Suprapubic skin (tissue), 4 donors: ENCODE measurements around the gene GAS7. TPM values are rescaled to one million over a fixed set of nuclear protein-coding genes. Genes with fewer than 3 reads are reported as not detected.

Experiments
- DNase-seq, 2 donors: peaks; one replicate each; pipeline ENCODE4 v3.0.0-alpha.2; 2019; ENCODE audit warnings: low spot score in 2 of 2
- H3K27ac ChIP-seq: fragments of 200-600 bp; sonication (generic); one replicate; pipeline ENCODE4 v1.5.1; 2019
- H3K27me3 ChIP-seq: fragments of 200-600 bp; sonication (generic); one replicate; pipeline ENCODE4 v1.5.1; 2019
- H3K36me3 ChIP-seq: fragments of 200-600 bp; sonication (generic); one replicate; pipeline ENCODE4 v1.5.1; 2019
- H3K4me1 ChIP-seq: fragments of 200-600 bp; sonication (generic); one replicate; pipeline ENCODE4 v1.5.1; 2019
- H3K4me3 ChIP-seq: fragments of 200-600 bp; sonication (generic); one replicate; pipeline ENCODE4 v1.5.1; 2019; ENCODE audit warnings: mild to moderate bottlenecking
- H3K9me3 ChIP-seq: fragments of 200-600 bp; sonication (generic); one replicate; pipeline ENCODE4 v1.5.1; 2019
- EP300 ChIP-seq: sonication (generic); formaldehyde crosslinking; IDR thresholded peaks from one replicate; pipeline ENCODE4 v1.6.1; 2017; ENCODE audit warnings: antibody characterized with exemption
- POLR2A ChIP-seq, 2 donors: fragments of 450-650 bp; IDR thresholded peaks; one replicate each; pipeline ENCODE4 v1.6.1; 2017; ENCODE audit warnings: antibody characterized with exemption in 2 of 2, mild to moderate bottlenecking in 2 of 2, moderate library complexity in 2 of 2
- POLR2AphosphoS5 ChIP-seq, 3 donors: sonication (generic); formaldehyde crosslinking; IDR thresholded peaks; one replicate each; pipeline ENCODE4 v1.6.1; 2017; ENCODE audit warnings: antibody characterized with exemption in 3 of 3
- WGBS: methylation state at CpG from one replicate; pipeline ENCODE4 v1.1.5; 2018; 5-methylcytosine and 5-hydroxymethylcytosine counted together
- total RNA-seq, 4 donors: library from RNA; depleted of rRNA; stranded (reverse); fragments of >200 nt; gene quantifications; one replicate each; pipeline ENCODE4 v1.1.0, GENCODE V29; 2016
- TF ChIP-seq, protein P1 (sequence below), 2 donors: fragments of 200-600 bp in 1 of 2; fragments of 450-650 bp in 1 of 2; sonication (generic) in 1 of 2; IDR thresholded peaks; one replicate each; pipeline ENCODE4 v1.5.1; 2016 to 2019; ENCODE audit warnings: antibody characterized with exemption in 2 of 2, mild to moderate bottlenecking in 1 of 2, moderate library complexity in 1 of 2

The GAS7 gene
- total RNA-seq, 4 donors from 2014 or later, result 45.7 to 106 (median 74.2) TPM

DNA sequence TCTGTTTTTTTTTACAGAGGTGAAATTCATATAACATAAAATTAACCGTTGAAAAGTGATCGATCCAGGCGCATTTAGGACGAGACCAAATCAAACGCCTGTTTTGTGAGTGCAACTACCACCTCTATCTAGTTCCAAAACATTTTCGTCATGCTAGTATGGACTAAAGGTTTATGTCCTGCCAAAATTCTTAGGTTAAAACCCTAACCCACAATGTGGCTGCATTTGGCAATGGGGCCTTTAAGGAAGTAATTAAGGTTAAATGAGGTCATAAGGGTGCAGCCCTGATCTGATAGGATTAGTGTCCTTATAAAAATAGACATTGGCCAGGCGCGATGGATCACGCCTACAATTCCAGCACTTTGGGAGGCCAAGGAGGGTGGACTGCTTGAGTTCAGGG, 260.5 kb downstream of the GAS7 start:
- peak overlapping the region; percentile 30 for H3K27ac ChIP-seq
- peaks cover 38% of the 10 kb centered on the region for H3K36me3 ChIP-seq
- H3K4me1 ChIP-seq, result peaks cover 24% of the 10 kb centered on the region
- no peaks in the 10 kb centered on the region for H3K9me3 ChIP-seq
- no peak for DNase-seq
- TF ChIP-seq EP300 (no peak), POLR2A (IDR thresholded peaks at IDR 0.05) (no peak), POLR2AphosphoS5 (IDR thresholded peaks at IDR 0.05) (no peak)
- TF ChIP-seq, protein P1, sequence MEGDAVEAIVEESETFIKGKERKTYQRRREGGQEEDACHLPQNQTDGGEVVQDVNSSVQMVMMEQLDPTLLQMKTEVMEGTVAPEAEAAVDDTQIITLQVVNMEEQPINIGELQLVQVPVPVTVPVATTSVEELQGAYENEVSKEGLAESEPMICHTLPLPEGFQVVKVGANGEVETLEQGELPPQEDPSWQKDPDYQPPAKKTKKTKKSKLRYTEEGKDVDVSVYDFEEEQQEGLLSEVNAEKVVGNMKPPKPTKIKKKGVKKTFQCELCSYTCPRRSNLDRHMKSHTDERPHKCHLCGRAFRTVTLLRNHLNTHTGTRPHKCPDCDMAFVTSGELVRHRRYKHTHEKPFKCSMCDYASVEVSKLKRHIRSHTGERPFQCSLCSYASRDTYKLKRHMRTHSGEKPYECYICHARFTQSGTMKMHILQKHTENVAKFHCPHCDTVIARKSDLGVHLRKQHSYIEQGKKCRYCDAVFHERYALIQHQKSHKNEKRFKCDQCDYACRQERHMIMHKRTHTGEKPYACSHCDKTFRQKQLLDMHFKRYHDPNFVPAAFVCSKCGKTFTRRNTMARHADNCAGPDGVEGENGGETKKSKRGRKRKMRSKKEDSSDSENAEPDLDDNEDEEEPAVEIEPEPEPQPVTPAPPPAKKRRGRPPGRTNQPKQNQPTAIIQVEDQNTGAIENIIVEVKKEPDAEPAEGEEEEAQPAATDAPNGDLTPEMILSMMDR (IDR thresholded peaks at IDR 0.05), result no peak
- WGBS, result 84% methylated on average over 9 of the region's 9 CpGs
- no peaks in the 10 kb centered on the region for H3K27me3 ChIP-seq
- H3K4me3 ChIP-seq, result no peak overlapping the region

DNA sequence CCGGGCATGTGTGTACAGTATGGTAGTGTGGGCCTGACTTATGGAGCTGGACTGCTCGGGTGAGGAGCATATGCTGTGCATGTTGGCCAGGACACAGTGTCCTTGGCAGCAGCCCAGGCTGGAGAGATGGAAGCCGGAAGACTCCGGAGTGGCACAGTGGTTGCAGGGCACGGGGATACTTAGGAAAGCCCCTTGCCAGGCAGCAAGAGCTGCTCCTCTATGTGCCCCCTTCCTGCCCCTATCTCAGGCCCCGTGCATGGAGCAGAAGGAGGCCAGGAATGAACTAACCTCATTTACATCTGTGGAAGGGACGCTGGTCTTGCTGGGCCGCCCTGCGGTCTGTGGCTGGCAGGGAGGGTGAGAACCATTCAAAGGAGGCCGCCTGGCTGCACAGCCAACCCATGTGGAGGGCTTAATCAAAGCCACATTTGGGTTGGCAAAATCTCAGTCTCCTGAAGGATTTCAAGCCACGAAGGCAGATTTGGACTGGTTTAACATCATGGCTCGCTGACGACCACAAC, 261.1 kb downstream of the GAS7 start:
- Histone ChIP-seq H3K36me3 (peaks cover 38% of the 10 kb centered on the region), H3K9me3 (no peaks in the 10 kb centered on the region), H3K4me3 (no peak overlapping the region), H3K27ac (peak overlapping the region; percentile 30), H3K27me3 (no peaks in the 10 kb centered on the region), H3K4me1 (peaks cover 24% of the 10 kb centered on the region)
- TF ChIP-seq POLR2AphosphoS5 (IDR thresholded peaks at IDR 0.05), result peak in 1 of 3 donors; percentile 28
- no peak for TF ChIP-seq EP300
- peak; percentile 81 to 89 for DNase-seq
- WGBS, result 60% methylated on average over 9 of the region's 13 CpGs

DNA sequence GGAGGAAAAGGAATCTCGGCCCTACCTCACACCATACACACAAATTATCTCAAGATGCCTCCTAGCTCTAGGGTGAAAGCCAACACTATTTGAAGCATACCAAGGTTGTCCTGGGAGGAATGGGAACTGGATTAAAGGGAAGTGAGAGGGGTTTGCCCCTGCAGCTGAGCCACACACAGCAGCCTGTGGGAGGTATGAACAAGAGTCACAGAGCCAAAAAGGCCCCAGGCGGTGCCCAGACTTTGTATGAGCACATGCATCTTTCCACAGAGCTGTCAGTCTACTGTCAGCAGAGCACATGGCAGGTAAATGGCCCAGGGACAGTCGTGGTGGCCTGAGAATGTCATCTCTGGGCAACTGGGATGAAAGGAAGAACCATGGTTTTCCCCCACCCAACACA, 262.3 kb downstream of the GAS7 start:
- Histone ChIP-seq H3K4me1 (peaks cover 24% of the 10 kb centered on the region), H3K36me3 (peaks cover 33% of the 10 kb centered on the region), H3K4me3 (no peak overlapping the region), H3K27me3 (no peaks in the 10 kb centered on the region), H3K9me3 (no peaks in the 10 kb centered on the region), H3K27ac (peak overlapping the region; percentile 49)
- TF ChIP-seq, protein P1 (IDR thresholded peaks at IDR 0.05), result no peak
- no peak for TF ChIP-seq EP300
- no peak for TF ChIP-seq POLR2AphosphoS5 (IDR thresholded peaks at IDR 0.05)
- TF ChIP-seq POLR2A (IDR thresholded peaks at IDR 0.05), result no peak
- DNase-seq, result no peak
- 53% methylated on average over 3 of the region's 3 CpGs for WGBS

DNA sequence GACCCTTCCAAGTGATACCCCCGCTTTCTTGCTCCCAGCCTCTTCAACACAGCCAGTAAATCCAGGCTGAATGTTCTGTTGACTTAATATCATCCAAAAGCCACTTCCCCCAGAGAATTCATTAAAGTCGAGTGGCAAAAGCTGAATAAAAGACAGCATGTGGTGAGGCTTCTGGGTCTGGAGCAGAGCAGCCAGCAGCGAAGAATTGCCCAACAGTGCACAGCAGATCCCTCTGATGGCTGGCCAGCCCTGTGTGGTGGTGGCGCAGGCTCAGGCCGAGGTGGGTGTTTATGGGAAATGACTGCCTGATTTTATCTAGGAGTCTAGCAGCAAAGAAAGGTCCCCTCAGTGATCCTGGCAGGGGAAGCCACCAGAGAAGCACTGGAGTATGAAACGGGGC, 263.0 kb downstream of the GAS7 start:
- WGBS, result 47% methylated on average over 6 of the region's 6 CpGs
- Histone ChIP-seq H3K4me1 (peaks cover 24% of the 10 kb centered on the region), H3K4me3 (no peak overlapping the region), H3K27ac (peak overlapping the region; percentile 49), H3K9me3 (no peaks in the 10 kb centered on the region), H3K27me3 (no peaks in the 10 kb centered on the region), H3K36me3 (peaks cover 27% of the 10 kb centered on the region)
- DNase-seq, result peak; percentile 80 to 87
- no peak for TF ChIP-seq EP300
- no peak for TF ChIP-seq POLR2A (IDR thresholded peaks at IDR 0.05)
- TF ChIP-seq POLR2AphosphoS5 (IDR thresholded peaks at IDR 0.05), result peak in 1 of 3 donors; percentile 80
- TF ChIP-seq, protein P1 (IDR thresholded peaks at IDR 0.05), result no peak

DNA sequence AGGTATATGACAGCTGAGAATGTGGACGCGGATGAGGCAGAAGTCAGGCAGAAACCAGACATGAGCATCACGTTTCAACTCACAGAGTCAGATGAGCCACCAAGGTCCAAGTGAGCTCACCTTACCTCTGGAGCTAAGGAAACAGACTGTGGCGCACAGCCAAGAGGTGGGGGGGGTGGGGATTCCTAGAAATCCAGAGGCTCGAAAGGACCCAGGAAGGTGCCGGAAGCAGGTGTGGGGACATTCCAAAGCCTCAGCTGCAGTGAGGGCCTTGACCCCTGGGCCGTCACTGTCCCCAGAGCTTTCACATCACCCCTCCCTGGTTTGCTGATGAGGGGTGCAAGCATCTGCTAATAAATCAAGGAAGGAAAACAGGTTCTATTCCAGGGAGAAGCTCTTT, 264.1 kb downstream of the GAS7 start:
- H3K4me1 ChIP-seq, result peaks cover 24% of the 10 kb centered on the region
- 73% methylated on average over 7 of the region's 7 CpGs for WGBS
- TF ChIP-seq, protein P1 (IDR thresholded peaks at IDR 0.05), result no peak
- TF ChIP-seq EP300 (no peak), POLR2AphosphoS5 (IDR thresholded peaks at IDR 0.05) (no peak), POLR2A (IDR thresholded peaks at IDR 0.05) (no peak)
- H3K4me3 ChIP-seq, result no peak overlapping the region
- DNase-seq, result no peak
- no peaks in the 10 kb centered on the region for H3K9me3 ChIP-seq
- peaks cover 19% of the 10 kb centered on the region for H3K36me3 ChIP-seq
- H3K27me3 ChIP-seq, result no peaks in the 10 kb centered on the region
- no peak overlapping the region for H3K27ac ChIP-seq

DNA sequence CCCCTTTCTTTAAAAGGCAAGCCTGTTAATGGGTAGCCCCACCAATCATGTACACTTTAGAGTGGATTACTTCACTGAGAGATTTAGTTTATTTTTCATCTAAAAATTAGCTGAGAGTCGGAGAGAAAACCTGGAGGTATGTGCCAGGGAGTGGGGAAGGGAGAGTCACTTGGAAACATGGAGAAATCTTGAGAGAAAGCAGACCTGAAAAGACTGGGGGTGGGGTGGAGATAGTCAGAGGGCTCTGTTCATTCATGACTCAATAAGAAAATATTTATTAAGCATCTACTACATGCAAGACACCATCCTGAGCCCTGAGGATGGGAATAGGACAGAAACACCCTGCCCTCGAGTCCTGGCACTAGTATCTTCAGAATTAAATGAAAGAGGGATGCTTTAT, 265.9 kb downstream of the GAS7 start:
- no peak overlapping the region for H3K4me3 ChIP-seq
- no peaks in the 10 kb centered on the region for H3K9me3 ChIP-seq
- no peaks in the 10 kb centered on the region for H3K27me3 ChIP-seq
- WGBS, result 62% methylated on average over 2 of the region's 2 CpGs
- H3K36me3 ChIP-seq, result peaks cover 11% of the 10 kb centered on the region
- no peak for DNase-seq
- peaks cover 24% of the 10 kb centered on the region for H3K4me1 ChIP-seq
- no peak overlapping the region for H3K27ac ChIP-seq
- no peak for TF ChIP-seq POLR2A (IDR thresholded peaks at IDR 0.05)
- TF ChIP-seq POLR2AphosphoS5 (IDR thresholded peaks at IDR 0.05), result no peak
- TF ChIP-seq EP300, result no peak
- TF ChIP-seq, protein P1 (IDR thresholded peaks at IDR 0.05), result no peak
